Adipocyte (in vitro differentiated cells): ENCODE results near the gene MRPL53.
A peak's percentile ranks its signal among the peaks of the same experiment; 100 is the strongest.
"Not testable (repeated sequence)": the region's sequence is repeated elsewhere in the genome, so short reads cannot be mapped to it uniquely, and the experiment has no call there.

Experiments
- DNase-seq: peaks from one replicate; pipeline ENCODE4 v3.0.0-alpha.2; 2015; ENCODE audit warnings: low read depth
- H3K27me3 ChIP-seq: replicated peaks from 2 replicates; pipeline ENCODE4 v1.7.0; 2013; ENCODE audit warnings: mild to moderate bottlenecking, low read length, moderate library complexity; ENCODE audit not compliant: control insufficient read depth, insufficient read depth
- H3K36me3 ChIP-seq: 2 replicates; pipeline ENCODE4 v1.7.0; 2013; ENCODE audit warnings: low read length, mild to moderate bottlenecking, moderate library complexity; ENCODE audit not compliant: control insufficient read depth, insufficient read depth, severe bottlenecking
- H3K4me1 ChIP-seq: 2 replicates; pipeline ENCODE4 v1.7.0; 2013; ENCODE audit warnings: mild to moderate bottlenecking, low read length, moderate library complexity; ENCODE audit not compliant: control insufficient read depth, insufficient read depth
- H3K4me3 ChIP-seq: 2 replicates; pipeline ENCODE4 v1.7.0; 2013; ENCODE audit warnings: mild to moderate bottlenecking, low read length, moderate library complexity
- H3K9ac ChIP-seq: 2 replicates; pipeline ENCODE4 v1.7.0; 2013; ENCODE audit warnings: mild to moderate bottlenecking, low read length, moderate library complexity
- H3K9me3 ChIP-seq: 2 replicates; pipeline ENCODE4 v1.7.0; 2013; ENCODE audit warnings: mild to moderate bottlenecking, low read length, moderate library complexity; ENCODE audit not compliant: control insufficient read depth

Gene MRPL53

DNA sequence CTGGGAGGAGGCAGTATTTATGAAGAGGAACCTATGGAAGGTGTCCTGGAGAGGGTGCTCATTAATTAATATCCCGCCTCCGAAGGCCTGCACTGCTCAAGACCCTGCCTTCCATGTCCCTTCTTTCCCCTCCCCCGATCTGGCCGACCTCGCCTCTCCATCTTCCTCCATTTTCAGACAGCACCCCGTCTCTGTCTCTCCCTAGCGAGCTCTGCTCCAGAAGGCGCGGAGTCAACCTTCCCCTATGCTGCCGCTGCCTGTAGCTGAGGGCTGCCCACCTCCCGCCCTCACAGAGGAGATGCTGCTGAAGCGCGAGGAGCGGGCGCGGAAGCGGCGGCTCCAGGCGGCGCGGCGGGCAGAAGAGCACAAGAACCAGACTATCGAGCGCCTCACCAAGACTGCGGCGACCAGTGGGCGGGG, 15.3 kb downstream of the MRPL53 start:
- H3K4me1 ChIP-seq, result peaks cover 23% of the 10 kb centered on the region
- no peaks in the 10 kb centered on the region for H3K9me3 ChIP-seq
- H3K27me3 ChIP-seq, result no peaks in the 10 kb centered on the region
- DNase-seq, result no peak
- peak overlapping the region; percentile 72 for H3K4me3 ChIP-seq
- peaks cover 10% of the 10 kb centered on the region for H3K36me3 ChIP-seq
- peak overlapping the region; percentile 91 for H3K9ac ChIP-seq

DNA sequence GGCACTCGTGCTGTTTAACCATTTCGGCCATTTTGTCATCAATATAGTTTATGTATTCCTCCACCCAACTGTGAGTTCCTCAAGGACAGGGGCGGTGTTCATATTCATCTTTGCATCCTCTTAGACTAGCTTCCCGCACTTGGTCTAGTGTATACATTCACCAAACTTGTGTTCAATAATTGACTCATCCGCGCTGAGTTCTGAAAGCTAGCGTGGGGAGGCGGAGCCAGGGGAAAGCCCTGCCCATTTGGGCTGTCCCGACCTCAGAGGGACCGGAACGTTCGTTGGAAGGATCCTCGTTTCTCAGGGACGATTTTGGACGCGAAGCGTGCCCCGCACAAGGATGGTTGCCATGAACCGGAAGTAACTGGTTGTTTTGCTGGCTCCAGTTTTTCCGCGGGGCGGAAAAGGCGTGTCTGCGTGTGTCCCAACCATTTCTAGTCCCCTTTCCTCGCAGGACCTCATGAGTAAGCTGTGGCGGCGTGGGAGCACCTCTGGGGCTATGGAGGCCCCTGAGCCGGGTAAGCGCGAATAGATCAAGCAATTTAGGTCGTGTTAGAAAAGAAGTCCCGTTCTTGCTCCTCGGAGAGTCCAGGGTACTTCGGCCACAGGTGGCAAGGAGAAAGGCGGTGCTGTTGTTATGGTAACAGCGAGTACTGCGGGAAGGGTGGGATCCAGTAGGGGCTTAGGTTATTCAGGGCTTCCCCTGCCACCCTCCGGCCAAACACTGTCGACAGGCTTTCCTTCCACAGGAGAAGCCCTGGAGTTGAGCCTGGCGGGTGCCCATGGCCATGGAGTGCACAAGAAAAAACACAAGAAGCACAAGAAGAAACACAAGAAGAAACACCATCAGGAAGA, 17.6 kb downstream of the MRPL53 start, which contains the start of gene INO80B:
TSS of gene INO80B (plus strand) at position 434 of the 858 bp plus-strand sequence. CDS start at position 464, 30 bp downstream.
- H3K4me3 ChIP-seq, result peak within 1 kb of the TSS; percentile 92

DNA sequence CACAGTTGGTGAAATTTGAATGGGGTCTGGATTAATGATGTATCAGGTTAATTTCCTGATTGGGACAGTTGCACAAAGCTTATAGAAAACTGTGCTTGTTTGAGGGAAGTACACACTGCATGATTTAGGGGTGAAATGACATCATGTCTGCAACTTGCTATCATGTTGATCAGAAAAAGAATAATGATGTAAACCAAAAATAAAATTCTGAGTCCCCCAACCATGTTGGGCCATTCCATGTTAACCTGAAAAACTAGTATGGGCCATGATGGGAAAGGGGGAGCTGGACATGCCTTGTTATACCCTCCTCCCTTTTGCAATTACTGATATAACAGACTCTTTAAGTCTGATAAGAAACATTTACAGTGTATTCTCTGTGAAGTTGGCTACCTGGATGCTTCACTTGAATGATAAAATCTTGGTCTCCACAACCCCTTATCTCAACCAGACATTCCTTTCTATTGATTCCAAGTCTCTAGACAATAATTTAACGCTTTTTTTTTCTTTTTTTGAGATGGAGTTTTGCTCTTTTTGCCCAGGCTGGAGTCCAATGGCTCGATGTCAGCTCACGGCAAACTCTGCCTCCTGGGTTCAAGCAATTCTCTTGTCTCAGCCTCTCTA, 21.8 kb downstream of the MRPL53 start:
- Histone ChIP-seq H3K27me3 (no peaks in the 10 kb centered on the region), H3K4me3 (no peak overlapping the region), H3K4me1 (peaks cover 9% of the 10 kb centered on the region), H3K9me3 (no peaks in the 10 kb centered on the region), H3K9ac (no peak overlapping the region), H3K36me3 (no peaks in the 10 kb centered on the region)
- no peak for DNase-seq

More for the DNA sequence above, 17.6 kb downstream of the MRPL53 start, which contains the start of gene INO80B:
- Histone ChIP-seq H3K4me1 (peaks cover 23% of the 10 kb centered on the region), H3K36me3 (no peaks in the 10 kb centered on the region), H3K9ac (peak within 1 kb of the TSS; percentile 89), H3K9me3 (no peaks in the 10 kb centered on the region), H3K27me3 (no peaks in the 10 kb centered on the region)
- peak; percentile 99 for DNase-seq

DNA sequence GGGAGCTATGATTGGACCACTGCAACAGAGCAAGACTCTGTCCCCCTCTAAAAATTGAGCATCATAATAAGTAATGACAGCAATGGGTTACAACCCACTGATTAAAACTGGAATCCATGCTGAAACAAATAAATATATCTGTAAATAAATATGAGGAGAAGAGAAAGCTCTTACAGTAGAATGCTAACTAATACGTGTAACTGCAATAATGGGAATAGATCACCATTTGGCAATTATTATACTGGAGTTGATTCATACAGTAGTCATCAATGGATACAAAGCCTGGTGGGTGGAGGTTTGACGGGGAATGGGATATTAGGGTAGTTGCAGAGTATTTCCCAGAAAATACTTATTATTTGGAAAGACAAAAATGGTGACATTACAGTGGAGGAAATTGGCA, 23.7 kb downstream of the MRPL53 start:
- no peak overlapping the region for H3K9ac ChIP-seq
- H3K36me3 ChIP-seq, result no peaks in the 10 kb centered on the region
- H3K4me3 ChIP-seq, result no peak overlapping the region
- peaks cover 5% of the 10 kb centered on the region for H3K4me1 ChIP-seq
- H3K27me3 ChIP-seq, result no peaks in the 10 kb centered on the region
- H3K9me3 ChIP-seq, result no peaks in the 10 kb centered on the region
- no peak for DNase-seq

DNA sequence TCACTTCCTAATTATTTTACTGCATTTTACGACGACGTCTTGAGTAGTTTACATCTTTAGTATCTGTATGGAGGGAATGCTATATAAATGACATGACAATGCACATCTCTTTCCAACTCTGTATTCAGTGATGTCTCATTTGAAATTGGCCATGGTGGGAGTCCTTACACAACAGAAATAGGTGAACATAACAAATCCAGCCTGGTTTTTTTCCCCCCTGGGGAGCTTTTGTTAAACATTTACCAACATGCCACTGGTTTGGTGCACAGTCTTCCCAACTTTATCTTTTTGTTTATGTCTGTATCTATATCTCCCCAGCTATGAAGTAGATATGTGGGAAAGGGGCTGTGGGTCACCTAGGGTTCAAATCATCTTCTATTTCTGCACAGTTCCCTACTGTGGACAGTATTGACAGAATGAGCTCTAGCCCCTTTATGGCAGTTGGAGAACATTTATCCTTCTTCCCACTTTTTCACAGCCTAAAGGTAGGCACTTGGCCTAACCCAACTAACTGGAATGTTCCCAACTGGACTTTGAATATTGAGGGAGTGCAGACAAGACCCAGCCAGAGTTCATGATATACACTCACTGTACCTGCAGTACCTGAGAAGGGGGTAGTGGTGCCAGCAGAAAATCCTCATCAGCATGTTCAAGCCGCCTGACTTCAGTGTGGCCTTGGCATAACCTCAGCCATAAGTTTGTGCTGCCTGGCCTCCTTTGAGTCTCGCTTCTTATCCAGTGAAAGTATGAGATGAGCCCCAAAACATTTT, 25.1 kb downstream of the MRPL53 start:
- H3K36me3 ChIP-seq, result no peaks in the 10 kb centered on the region
- no peak for DNase-seq
- no peak overlapping the region for H3K4me3 ChIP-seq
- H3K27me3 ChIP-seq, result no peaks in the 10 kb centered on the region
- H3K9ac ChIP-seq, result no peak overlapping the region
- peaks cover 5% of the 10 kb centered on the region for H3K4me1 ChIP-seq
- no peaks in the 10 kb centered on the region for H3K9me3 ChIP-seq

DNA sequence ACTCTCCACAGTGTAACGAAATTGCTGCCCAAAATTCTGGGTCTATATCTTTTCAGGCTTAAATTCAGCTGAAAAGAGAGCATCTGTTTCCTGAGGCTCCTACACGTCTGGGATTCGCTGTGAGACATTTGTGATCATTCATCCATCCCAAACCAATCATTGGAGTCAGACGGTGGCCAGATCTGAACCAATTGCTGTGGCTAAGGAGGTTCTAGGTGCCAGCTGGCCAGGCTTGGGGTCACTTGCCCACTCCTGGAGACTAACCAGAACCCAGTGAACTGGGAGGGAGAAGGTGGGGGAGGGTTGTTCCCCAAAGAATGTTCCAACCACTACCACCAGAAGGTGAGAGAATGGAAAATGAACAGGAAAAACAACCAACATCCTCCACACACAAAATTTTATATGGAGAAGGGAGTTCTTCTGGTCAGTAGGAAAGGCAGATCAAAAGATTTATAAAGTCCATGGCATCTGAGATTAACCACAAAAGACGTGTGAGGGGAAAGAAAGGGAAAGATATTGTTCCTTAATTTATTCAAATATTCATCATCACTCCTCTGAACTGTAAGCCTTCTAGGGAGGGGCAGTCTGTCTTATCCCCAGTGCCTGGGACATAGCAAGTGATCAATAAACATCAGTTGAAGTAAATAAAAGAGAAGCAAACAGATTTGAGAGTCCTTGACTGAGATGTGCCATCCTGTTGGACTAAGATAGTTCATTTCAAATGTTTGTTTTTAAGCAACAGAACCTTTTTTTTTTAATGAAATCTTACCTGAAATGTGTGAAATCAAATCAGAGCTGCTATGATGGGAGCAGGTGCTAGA, 27.8 kb downstream of the MRPL53 start:
- Histone ChIP-seq H3K9me3 (no peaks in the 10 kb centered on the region), H3K27me3 (no peaks in the 10 kb centered on the region), H3K4me3 (no peak overlapping the region), H3K36me3 (no peaks in the 10 kb centered on the region), H3K4me1 (peaks cover 16% of the 10 kb centered on the region), H3K9ac (no peak overlapping the region)
- no peak for DNase-seq

DNA sequence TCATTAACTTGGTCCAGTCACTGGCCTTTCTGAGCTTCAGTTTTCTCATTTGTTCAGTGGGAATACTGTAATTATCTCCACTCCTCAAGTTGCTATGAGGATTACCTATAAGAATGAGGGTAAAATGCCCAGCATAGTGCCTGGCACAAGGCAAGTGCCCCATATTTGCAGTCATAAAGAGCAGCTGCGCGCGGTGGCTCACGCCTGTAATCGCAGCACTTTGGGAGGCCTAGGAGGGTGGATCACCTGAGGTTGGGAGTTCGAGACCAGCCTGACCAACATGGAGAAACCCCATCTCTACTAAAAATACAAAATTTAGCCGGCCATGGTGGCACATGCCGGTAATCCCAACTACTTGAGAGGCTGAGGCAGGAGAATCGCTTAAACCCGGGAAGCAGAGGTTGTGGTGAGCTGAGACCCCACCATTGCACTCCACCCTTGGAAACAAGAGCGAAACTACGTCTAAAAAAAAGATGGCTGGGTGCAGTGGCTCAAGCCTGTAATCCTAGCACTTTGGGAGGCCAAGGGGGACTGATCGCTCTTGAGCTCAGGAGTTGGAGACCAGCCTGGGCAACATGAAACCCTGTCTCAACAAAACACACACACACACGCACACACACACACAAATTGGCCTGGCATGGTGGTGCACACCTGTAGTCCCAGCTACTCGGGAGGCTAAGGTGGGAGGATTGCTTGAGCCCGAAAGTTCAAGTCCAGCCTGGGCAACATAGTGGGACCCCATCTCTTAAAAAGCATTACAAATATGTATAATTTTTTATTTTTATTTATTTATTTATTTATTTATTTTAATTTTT, 29.8 kb downstream of the MRPL53 start:
- not testable (repeated sequence) for H3K9me3 ChIP-seq, H3K36me3 ChIP-seq, H3K4me3 ChIP-seq, DNase-seq, H3K27me3 ChIP-seq, H3K9ac ChIP-seq
- peaks cover 22% of the 10 kb centered on the region for H3K4me1 ChIP-seq

DNA sequence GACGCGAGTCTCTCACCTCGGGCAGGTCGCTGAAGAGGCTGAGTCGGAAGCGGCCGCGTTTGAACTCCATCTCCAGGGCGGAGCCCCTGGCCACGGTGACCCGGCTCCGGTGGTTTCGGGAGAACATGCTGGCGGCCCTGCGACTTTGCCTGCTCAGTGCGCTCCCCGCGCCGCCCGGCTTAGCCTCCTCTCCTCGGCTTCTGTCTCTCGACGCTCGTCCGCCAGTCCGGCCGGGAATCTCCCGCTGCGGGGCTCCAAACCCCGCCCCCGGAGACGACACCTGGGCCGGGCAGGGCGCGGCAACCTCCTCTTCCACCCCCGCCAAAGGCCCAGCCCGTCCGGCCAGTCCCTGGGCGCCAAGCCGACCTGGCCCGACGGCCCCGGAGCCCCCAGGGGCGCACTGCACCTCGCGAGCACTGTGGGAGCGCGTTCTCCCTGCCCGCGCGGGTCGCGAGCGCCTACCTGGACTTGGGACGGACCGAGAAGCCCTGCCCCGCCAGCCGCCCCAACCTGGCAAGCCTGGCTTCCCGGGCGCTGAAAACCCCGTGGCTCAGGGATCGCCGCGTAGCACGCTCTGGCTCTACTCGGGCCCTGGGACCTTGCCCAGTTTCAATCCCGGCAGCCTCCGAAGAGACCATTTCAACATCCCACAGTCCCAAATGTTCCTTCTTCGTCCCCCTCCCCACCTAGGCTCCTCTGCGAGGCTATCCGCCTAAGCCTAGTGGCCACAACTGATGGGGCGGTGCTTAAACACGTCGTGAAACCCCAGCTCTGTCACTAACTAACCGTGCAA, 30.6 kb downstream of the MRPL53 start, which contains the start of gene RTKN:
TSS of gene RTKN (minus strand) at position 248 of the 793 bp plus-strand sequence. CDS start at position 127, 121 bp downstream.
- Histone ChIP-seq H3K4me3 (peak within 1 kb of the TSS; percentile 82), H3K27me3 (no peaks in the 10 kb centered on the region), H3K36me3 (no peaks in the 10 kb centered on the region), H3K9me3 (no peaks in the 10 kb centered on the region), H3K9ac (peak within 1 kb of the TSS; percentile 86), H3K4me1 (peaks cover 22% of the 10 kb centered on the region)
- no peak for DNase-seq

DNA sequence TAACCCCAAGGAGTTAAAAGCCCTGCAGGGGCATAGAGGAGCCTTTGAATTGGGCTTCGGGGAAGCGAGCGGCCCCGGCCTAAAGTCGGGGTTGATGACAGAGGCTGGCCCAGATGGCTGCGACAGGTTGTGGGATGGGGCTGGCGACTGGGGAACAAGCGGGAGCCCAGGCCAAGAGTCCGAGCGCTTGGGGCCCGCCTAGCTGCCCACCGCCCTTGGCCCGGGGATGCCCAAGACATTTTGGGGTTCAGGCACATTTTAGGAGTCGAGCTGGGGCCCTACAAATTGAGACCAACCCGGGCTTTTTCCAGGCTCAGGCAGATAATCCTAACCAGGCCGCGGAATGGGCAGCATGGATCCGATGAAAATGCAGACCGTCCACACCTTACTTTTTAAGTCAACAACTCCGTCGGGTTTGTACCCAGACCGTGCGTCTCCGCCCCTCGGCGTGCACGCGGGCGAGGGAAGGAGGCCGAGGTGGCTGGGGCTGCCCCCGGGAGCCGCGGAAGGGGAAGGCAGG, 31.2 kb downstream of the MRPL53 start:
- peaks cover 22% of the 10 kb centered on the region for H3K4me1 ChIP-seq
- peak overlapping the region; percentile 86 for H3K9ac ChIP-seq
- H3K36me3 ChIP-seq, result no peaks in the 10 kb centered on the region
- peak overlapping the region; percentile 82 for H3K4me3 ChIP-seq
- H3K27me3 ChIP-seq, result no peaks in the 10 kb centered on the region
- DNase-seq, result no peak
- H3K9me3 ChIP-seq, result no peaks in the 10 kb centered on the region
